HepG2 (cell line): ENCODE results near the gene RPEL1. TPM values are rescaled to one million over a fixed set of nuclear protein-coding genes. Genes with fewer than 3 reads are reported as not detected.
A peak's percentile ranks its signal among the peaks of the same experiment; 100 is the strongest.

Experiments used
- ATF3 ChIP-seq: sonication (generic); formaldehyde crosslinking; IDR thresholded peaks from 2 replicates; pipeline ENCODE4 v1.4.0; 2020; ENCODE audit warnings: missing genetic modification reagents
- ATF7-NPFF ChIP-seq: sonication (generic); formaldehyde crosslinking; IDR thresholded peaks from 2 replicates; pipeline ENCODE4 v1.8.1; 2023; ENCODE audit warnings: mild to moderate bottlenecking, low read depth, missing genetic modification reagents, moderate library complexity
- FOXO1 ChIP-seq: sonication (generic); formaldehyde crosslinking; IDR thresholded peaks from 2 replicates; pipeline ENCODE4 v1.4.0; 2020; ENCODE audit warnings: missing genetic modification reagents
- GATA4 ChIP-seq: sonication (generic); IDR thresholded peaks from 2 replicates; pipeline ENCODE4 v1.6.1; 2016; ENCODE audit warnings: antibody characterized with exemption, low read depth, borderline replicate concordance
- GATAD1 ChIP-seq: IDR thresholded peaks from 2 replicates; pipeline ENCODE4 v1.6.1; 2016; ENCODE audit warnings: missing genetic modification reagents, missing compliant biosample characterization
- GFI1 ChIP-seq: sonication (generic); formaldehyde crosslinking; IDR thresholded peaks from 2 replicates; pipeline ENCODE4 v1.5.0; 2020; ENCODE audit warnings: missing genetic modification reagents, mild to moderate bottlenecking, borderline replicate concordance
- IRF2 ChIP-seq: IDR thresholded peaks from 2 replicates; pipeline ENCODE4 v1.6.1; 2018; ENCODE audit warnings: missing genetic modification reagents, missing compliant biosample characterization
- IRF9 ChIP-seq: sonication (generic); formaldehyde crosslinking; IDR thresholded peaks from 2 replicates; pipeline ENCODE4 v1.8.0; 2022; ENCODE audit warnings: missing genetic modification reagents, mild to moderate bottlenecking, borderline replicate concordance
- PHF20 ChIP-seq: sonication (generic); formaldehyde crosslinking; IDR thresholded peaks from 2 replicates; pipeline ENCODE4 v1.5.0; 2020; ENCODE audit warnings: mild to moderate bottlenecking, missing genetic modification reagents
- PLRG1 ChIP-seq: fragments of 450-650 bp; conservative IDR thresholded peaks from 2 replicates; pipeline ENCODE4 v1.6.1; 2016
- POLR2A ChIP-seq, 2 experiments: IDR thresholded peaks; 2 replicates each; pipeline ENCODE4 v1.6.1; 2011; ENCODE audit warnings: low read depth in 2 of 2, low read length in 2 of 2, mild to moderate bottlenecking in 1 of 2, moderate library complexity in 1 of 2; ENCODE audit not compliant: insufficient read depth in 1 of 2
- RNF2 ChIP-seq: fragments of 450-650 bp; conservative IDR thresholded peaks from 2 replicates; pipeline ENCODE4 v1.6.1; 2016; ENCODE audit warnings: low read depth
- RXRB ChIP-seq: IDR thresholded peaks from 2 replicates; pipeline ENCODE4 v1.6.1; 2016; ENCODE audit warnings: borderline replicate concordance, missing genetic modification reagents, missing compliant biosample characterization
- TCF12 ChIP-seq, 2 experiments: fragments of 450-650 bp in 1 of 2; sonication (generic) in 1 of 2; formaldehyde crosslinking in 1 of 2; IDR thresholded peaks; 2 replicates each; pipeline versions ENCODE4 v1.6.1 to v1.8.0; 2017 to 2022; ENCODE audit warnings: antibody characterized with exemption in 1 of 2, mild to moderate bottlenecking in 1 of 2, missing genetic modification reagents in 1 of 2, moderate library complexity in 1 of 2
- TFDP1 ChIP-seq: IDR thresholded peaks from 2 replicates; pipeline ENCODE4 v1.6.1; 2016; ENCODE audit warnings: missing compliant biosample characterization, missing genetic modification reagents, borderline replicate concordance
- ZNF101 ChIP-seq: sonication (generic); formaldehyde crosslinking; IDR thresholded peaks from 2 replicates; pipeline ENCODE4 v1.4.0; 2020; ENCODE audit warnings: mild to moderate bottlenecking, low read depth, missing genetic modification reagents, borderline replicate concordance
- ZNF382 ChIP-seq: sonication (generic); formaldehyde crosslinking; IDR thresholded peaks from 2 replicates; pipeline ENCODE4 v1.5.0; 2020; ENCODE audit warnings: missing genetic modification reagents, mild to moderate bottlenecking, borderline replicate concordance
- ZNF44 ChIP-seq: sonication (generic); formaldehyde crosslinking; IDR thresholded peaks from 2 replicates; pipeline ENCODE4 v1.5.1; 2020; ENCODE audit warnings: mild to moderate bottlenecking, missing genetic modification reagents
- ZNF549 ChIP-seq: sonication (generic); formaldehyde crosslinking; IDR thresholded peaks from 2 replicates; pipeline ENCODE4 v1.5.0; 2020; ENCODE audit warnings: missing genetic modification reagents
- ZNF572 ChIP-seq: sonication (generic); formaldehyde crosslinking; IDR thresholded peaks from 2 replicates; pipeline ENCODE4 v1.5.1; 2020; ENCODE audit warnings: mild to moderate bottlenecking, missing genetic modification reagents
- ZNF576 ChIP-seq: sonication (generic); formaldehyde crosslinking; IDR thresholded peaks from 2 replicates; pipeline ENCODE4 v1.4.0; 2020; ENCODE audit warnings: mild to moderate bottlenecking, missing genetic modification reagents
- ZNF589 ChIP-seq: sonication (generic); formaldehyde crosslinking; conservative IDR thresholded peaks from 2 replicates; pipeline ENCODE4 v1.8.0; 2022; ENCODE audit warnings: mild to moderate bottlenecking, moderate library complexity, missing genetic modification reagents
- ZNF780A ChIP-seq: sonication (generic); formaldehyde crosslinking; IDR thresholded peaks from 2 replicates; pipeline ENCODE4 v1.8.0; 2022; ENCODE audit warnings: mild to moderate bottlenecking, missing genetic modification reagents, moderate library complexity
- polyA plus RNA-seq, 8 experiments: library from polyadenylated mRNA; depleted of rRNA in 3 of 8; stranded (reverse) in 7 of 8; unstranded in 1 of 8; fragments of >200 nt; fragmentation: Illumina TruSeq in 4 of 8; extraction: Trizol in 4 of 8; gene quantifications; 2 replicates each; pipeline versions ENCODE4 v1.2.1 to v1.2.3, GENCODE V29; 2011 to 2016; ENCODE audit warnings: low read depth in 4 of 8, missing spikeins in 1 of 8, mixed read lengths in 1 of 8; ENCODE audit not compliant: insufficient read depth in 1 of 8
- total RNA-seq, 5 experiments: library from RNA; depleted of rRNA; stranded (reverse); fragments of >200 nt; fragmentation: Illumina TruSeq; extraction: Trizol; gene quantifications; 2 replicates each; pipeline ENCODE4 v1.2.3, GENCODE V29; 2016; ENCODE audit warnings: low read depth in 1 of 5
- TF ChIP-seq, protein P1 (sequence below): sonication (generic); formaldehyde crosslinking; IDR thresholded peaks from 2 replicates; pipeline ENCODE4 v1.5.1; 2020; ENCODE audit warnings: missing genetic modification reagents, mild to moderate bottlenecking, borderline replicate concordance
- TF ChIP-seq, protein P2 (sequence below): sonication (generic); formaldehyde crosslinking; IDR thresholded peaks from 2 replicates; pipeline ENCODE4 v1.8.0; 2023; ENCODE audit warnings: mild to moderate bottlenecking, missing genetic modification reagents

Gene RPEL1
- total and polyA plus RNA-seq, 2 of the 13 experiments (the other 11 are each of a cell fraction or from before 2014, with no cell fraction given), result 0.04 to 0.07 TPM

DNA sequence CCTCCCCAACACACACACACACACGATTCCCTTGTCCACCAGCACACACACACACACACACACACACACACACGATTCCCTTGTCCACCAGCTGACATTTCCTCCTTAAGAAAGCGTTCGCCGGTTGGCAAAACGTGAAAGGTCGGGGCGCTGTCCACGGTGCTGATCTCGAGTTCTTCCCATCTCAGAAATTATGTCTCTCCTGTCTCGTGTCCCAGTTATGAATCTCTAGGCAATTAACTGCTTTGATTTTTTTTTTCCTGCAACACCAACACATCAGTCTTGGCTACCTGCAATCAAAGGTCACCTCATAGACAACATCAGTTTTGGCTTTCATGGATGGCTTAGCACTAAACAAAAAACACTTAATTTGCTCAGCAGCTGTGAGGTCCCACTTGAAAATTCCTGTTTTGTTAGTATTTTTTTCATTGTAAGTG is 33.2 kb downstream of the RPEL1 start (continued):
- TF ChIP-seq ZNF101 (CRISPR knock-in tag), result no peak
- TF ChIP-seq RXRB (CRISPR knock-in tag), result no peak
- no peak for TF ChIP-seq ZNF549 (CRISPR knock-in tag)
- no peak for TF ChIP-seq ZNF572
- TF ChIP-seq IRF2 (CRISPR knock-in tag), result no peak
- TF ChIP-seq ZNF44 (CRISPR knock-in tag), result no peak
- no peak for TF ChIP-seq TCF12 (IDR thresholded peaks at IDR 0.05)
- TF ChIP-seq TCF12 (CRISPR knock-in tag; IDR thresholded peaks at IDR 0.05), result no peak
- no peak for TF ChIP-seq PHF20
- TF ChIP-seq GATAD1, result no peak
- TF ChIP-seq TFDP1 (CRISPR knock-in tag), result no peak
- TF ChIP-seq ATF7-NPFF, result no peak
- TF ChIP-seq ZNF382, result no peak
- TF ChIP-seq POLR2A (IDR thresholded peaks at IDR 0.05; ENCODE audit: insufficient read depth in 1 of 2, low read depth in 2 of 2, low read length in 2 of 2), result no peak
- no peak for TF ChIP-seq ZNF576
- TF ChIP-seq PLRG1, result no peak
- no peak for TF ChIP-seq RNF2
- TF ChIP-seq, protein P1, sequence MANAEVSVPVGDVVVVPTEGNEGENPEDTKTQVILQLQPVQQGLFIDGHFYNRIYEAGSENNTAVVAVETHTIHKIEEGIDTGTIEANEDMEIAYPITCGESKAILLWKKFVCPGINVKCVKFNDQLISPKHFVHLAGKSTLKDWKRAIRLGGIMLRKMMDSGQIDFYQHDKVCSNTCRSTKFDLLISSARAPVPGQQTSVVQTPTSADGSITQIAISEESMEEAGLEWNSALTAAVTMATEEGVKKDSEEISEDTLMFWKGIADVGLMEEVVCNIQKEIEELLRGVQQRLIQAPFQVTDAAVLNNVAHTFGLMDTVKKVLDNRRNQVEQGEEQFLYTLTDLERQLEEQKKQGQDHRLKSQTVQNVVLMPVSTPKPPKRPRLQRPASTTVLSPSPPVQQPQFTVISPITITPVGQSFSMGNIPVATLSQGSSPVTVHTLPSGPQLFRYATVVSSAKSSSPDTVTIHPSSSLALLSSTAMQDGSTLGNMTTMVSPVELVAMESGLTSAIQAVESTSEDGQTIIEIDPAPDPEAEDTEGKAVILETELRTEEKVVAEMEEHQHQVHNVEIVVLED (CRISPR knock-in tag), result no peak
- TF ChIP-seq ZNF589 (CRISPR knock-in tag), result 0 out of 2 replicates have a peak, but pooled peaks have one; percentile 55
- TF ChIP-seq ATF3 (CRISPR knock-in tag), result no peak
- TF ChIP-seq GFI1 (CRISPR knock-in tag), result no peak
- TF ChIP-seq FOXO1 (CRISPR knock-in tag), result no peak
- TF ChIP-seq IRF9 (CRISPR knock-in tag), result no peak
- 0 out of 2 replicates have a peak, but pooled peaks have one; percentile 39 for TF ChIP-seq ZNF780A (CRISPR knock-in tag)
- TF ChIP-seq, protein P2, sequence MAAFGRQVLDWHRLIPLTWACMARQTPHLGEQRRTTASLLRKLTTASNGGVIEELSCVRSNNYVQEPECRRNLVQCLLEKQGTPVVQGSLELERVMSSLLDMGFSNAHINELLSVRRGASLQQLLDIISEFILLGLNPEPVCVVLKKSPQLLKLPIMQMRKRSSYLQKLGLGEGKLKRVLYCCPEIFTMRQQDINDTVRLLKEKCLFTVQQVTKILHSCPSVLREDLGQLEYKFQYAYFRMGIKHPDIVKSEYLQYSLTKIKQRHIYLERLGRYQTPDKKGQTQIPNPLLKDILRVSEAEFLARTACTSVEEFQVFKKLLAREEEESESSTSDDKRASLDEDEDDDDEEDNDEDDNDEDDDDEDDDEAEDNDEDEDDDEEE (CRISPR knock-in tag), result no peak
- TF ChIP-seq GATA4, result no peak
